H9 (cell line): Measurements from ENCODE around the gene ZCCHC10. TPM values are rescaled to one million over a fixed set of nuclear protein-coding genes. Genes with fewer than 3 reads are reported as not detected.
"Not testable (repeated sequence)": the region's sequence is repeated elsewhere in the genome, so short reads cannot be mapped to it uniquely, and the experiment has no call there.

Experiments used
- DNase-seq: peaks from one replicate; pipeline ENCODE4 v3.0.0-alpha.2; 2017
- H2AFZ ChIP-seq: one replicate; pipeline ENCODE4 v1.6.1; 2013; ENCODE audit warnings: mild to moderate bottlenecking, low read length, control low read depth, moderate library complexity
- H2AK5ac ChIP-seq: 2 replicates; pipeline ENCODE4 v1.6.1; 2013; ENCODE audit warnings: low read length, control low read depth, mixed read lengths; ENCODE audit not compliant: insufficient read length
- H2BK120ac ChIP-seq: one replicate; pipeline ENCODE4 v1.6.1; 2013; ENCODE audit warnings: low read depth, mild to moderate bottlenecking, low read length, control low read depth, inconsistent platforms; ENCODE audit not compliant: poor library complexity, severe bottlenecking
- H2BK12ac ChIP-seq: 2 replicates; pipeline ENCODE4 v1.6.1; 2013; ENCODE audit warnings: low read length, control low read depth, mixed read lengths, low read depth; ENCODE audit not compliant: insufficient read length
- H2BK15ac ChIP-seq: 2 replicates; pipeline ENCODE4 v1.6.1; 2013; ENCODE audit warnings: low read depth, low read length, control low read depth
- H2BK20ac ChIP-seq: one replicate; pipeline ENCODE4 v1.6.1; 2013; ENCODE audit warnings: low read depth, mild to moderate bottlenecking, low read length, control low read depth, inconsistent platforms; ENCODE audit not compliant: poor library complexity, severe bottlenecking
- H2BK5ac ChIP-seq: 2 replicates; pipeline ENCODE4 v1.6.1; 2013; ENCODE audit warnings: low read length, control low read depth, mixed read lengths; ENCODE audit not compliant: insufficient read length
- H3K14ac ChIP-seq: 2 replicates; pipeline ENCODE4 v1.6.1; 2013; ENCODE audit warnings: low read length, control low read depth; ENCODE audit not compliant: insufficient read depth
- H3K18ac ChIP-seq: 2 replicates; pipeline ENCODE4 v1.6.1; 2013; ENCODE audit warnings: low read depth, mild to moderate bottlenecking, mixed read lengths, low read length, control low read depth; ENCODE audit not compliant: insufficient read length
- H3K23ac ChIP-seq: 2 replicates; pipeline ENCODE4 v1.6.1; 2013; ENCODE audit warnings: low read length, control low read depth, mixed read lengths, low read depth; ENCODE audit not compliant: insufficient read length
- H3K23me2 ChIP-seq: 2 replicates; pipeline ENCODE4 v1.6.1; 2013; ENCODE audit warnings: low read depth, mild to moderate bottlenecking, mixed read lengths, low read length, control low read depth; ENCODE audit not compliant: insufficient read length, poor library complexity, severe bottlenecking
- H3K27ac ChIP-seq: 2 replicates; pipeline ENCODE4 v1.5.1; 2013; ENCODE audit warnings: low read length, control low read depth, mixed read lengths, low read depth; ENCODE audit not compliant: insufficient read length
- H3K27me3 ChIP-seq: 2 replicates; pipeline ENCODE4 v1.6.1; 2013; ENCODE audit warnings: low read length, control low read depth, inconsistent platforms; ENCODE audit not compliant: insufficient read depth
- H3K4ac ChIP-seq: 2 replicates; pipeline ENCODE4 v1.6.1; 2013; ENCODE audit warnings: low read depth, mild to moderate bottlenecking, control low read depth, inconsistent platforms, low read length, moderate library complexity
- H3K4me1 ChIP-seq: 2 replicates; pipeline ENCODE4 v1.6.1; 2013; ENCODE audit warnings: low read length, control low read depth, inconsistent platforms; ENCODE audit not compliant: insufficient read depth
- H3K4me2 ChIP-seq: 2 replicates; pipeline ENCODE4 v1.6.1; 2013; ENCODE audit warnings: low read length, control low read depth, mixed read lengths; ENCODE audit not compliant: insufficient read length, insufficient read depth
- H3K56ac ChIP-seq: 2 replicates; pipeline ENCODE4 v1.6.1; 2013; ENCODE audit warnings: low read depth, mild to moderate bottlenecking, mixed read lengths, low read length, control low read depth; ENCODE audit not compliant: insufficient read length
- H3K79me1 ChIP-seq: 2 replicates; pipeline ENCODE4 v1.6.1; 2013; ENCODE audit warnings: low read depth, mild to moderate bottlenecking, moderate library complexity, low read length, control low read depth, inconsistent platforms; ENCODE audit not compliant: insufficient read depth, poor library complexity, severe bottlenecking
- H3K79me2 ChIP-seq: 2 replicates; pipeline ENCODE4 v1.6.1; 2013; ENCODE audit warnings: low read length, control low read depth, inconsistent platforms; ENCODE audit not compliant: insufficient read depth
- H3K9ac ChIP-seq: 2 replicates; pipeline ENCODE4 v1.6.1; 2013; ENCODE audit warnings: low read length, control low read depth, mixed read lengths; ENCODE audit not compliant: insufficient read length; ENCODE audit errors: extremely low read depth
- H3K9me3 ChIP-seq: one replicate; pipeline ENCODE4 v1.6.1; 2013; ENCODE audit warnings: low read depth, low read length, inconsistent platforms; ENCODE audit not compliant: control insufficient read depth
- H3T11ph ChIP-seq: one replicate; pipeline ENCODE4 v1.6.1; 2013; ENCODE audit warnings: mild to moderate bottlenecking, low read length, control low read depth, inconsistent platforms
- H4K20me1 ChIP-seq: one replicate; pipeline ENCODE4 v1.6.1; 2013; ENCODE audit not compliant: control insufficient read depth, insufficient read length, insufficient read depth
- H4K5ac ChIP-seq: 2 replicates; pipeline ENCODE4 v1.6.1; 2013; ENCODE audit warnings: low read depth, mild to moderate bottlenecking, mixed read lengths, low read length, control low read depth; ENCODE audit not compliant: insufficient read length
- H4K8ac ChIP-seq: replicated peaks from 2 replicates; pipeline ENCODE4 v1.6.1; 2013; ENCODE audit warnings: low read length, control low read depth, mixed read lengths, low read depth; ENCODE audit not compliant: insufficient read length
- H4K91ac ChIP-seq: 2 replicates; pipeline ENCODE4 v1.6.1; 2013; ENCODE audit warnings: low read depth, mild to moderate bottlenecking, moderate library complexity, mixed read lengths, low read length, control low read depth; ENCODE audit not compliant: insufficient read length
- H3K27ac Mint-ChIP-seq, 3 experiments: 2 replicates in 2 of 3; 3 replicates in 1 of 3; pipeline ENCODE4 v1.8.0; 2020 to 2021; ENCODE audit warnings: mixed read lengths in 3 of 3, mild to moderate bottlenecking in 1 of 3, moderate library complexity in 1 of 3
- H3K27me3 Mint-ChIP-seq: 2 replicates; pipeline ENCODE4 v1.8.0; 2021; ENCODE audit warnings: low read depth, mild to moderate bottlenecking, moderate library complexity, mixed read lengths
- H3K36me3 Mint-ChIP-seq, 3 experiments: 2 replicates in 2 of 3; 3 replicates in 1 of 3; pipeline ENCODE4 v1.8.0; 2020 to 2021; ENCODE audit warnings: low read depth in 3 of 3, mixed read lengths in 3 of 3; ENCODE audit not compliant: insufficient read depth in 1 of 3
- H3K4me1 Mint-ChIP-seq, 2 experiments: 2 replicates each; pipeline ENCODE4 v1.8.0; 2020; ENCODE audit warnings: mixed read lengths in 2 of 2
- H3K4me3 Mint-ChIP-seq, 2 experiments: 2 replicates in 1 of 2; 3 replicates in 1 of 2; pipeline ENCODE4 v1.8.0; 2020 to 2021; ENCODE audit warnings: mild to moderate bottlenecking in 2 of 2, mixed read lengths in 2 of 2, moderate library complexity in 1 of 2
- H3K9me3 Mint-ChIP-seq, 2 experiments: 2 replicates in 1 of 2; 3 replicates in 1 of 2; pipeline ENCODE4 v1.8.0; 2020; ENCODE audit warnings: mild to moderate bottlenecking in 2 of 2, mixed read lengths in 2 of 2, moderate library complexity in 1 of 2
- WGBS: extraction: QIAGEN DNeasy Blood & Tissue Kit; methylation state at CpG from one replicate; pipeline ENCODE4 v1.1.7; 2013; ENCODE audit warnings: missing lambda C conversion rate, low lambda C conversion rate, mixed read lengths; ENCODE audit not compliant: insufficient read length; ENCODE audit errors: extremely low coverage; 5-methylcytosine and 5-hydroxymethylcytosine counted together
- total RNA-seq: library from RNA; stranded (reverse); gene quantifications from 2 replicates; pipeline ENCODE4 v1.2.1, GENCODE V29; 2021
- TF ChIP-seq, protein P1 (sequence below): fragments of 200-600 bp; sonication (generic); conservative IDR thresholded peaks from 3 replicates; pipeline ENCODE4 v1.8.0; 2021; ENCODE audit warnings: antibody characterized with exemption, mild to moderate bottlenecking

Gene ZCCHC10
- total RNA-seq, 1 experiment from 2014 or later: 34.0 TPM

DNA sequence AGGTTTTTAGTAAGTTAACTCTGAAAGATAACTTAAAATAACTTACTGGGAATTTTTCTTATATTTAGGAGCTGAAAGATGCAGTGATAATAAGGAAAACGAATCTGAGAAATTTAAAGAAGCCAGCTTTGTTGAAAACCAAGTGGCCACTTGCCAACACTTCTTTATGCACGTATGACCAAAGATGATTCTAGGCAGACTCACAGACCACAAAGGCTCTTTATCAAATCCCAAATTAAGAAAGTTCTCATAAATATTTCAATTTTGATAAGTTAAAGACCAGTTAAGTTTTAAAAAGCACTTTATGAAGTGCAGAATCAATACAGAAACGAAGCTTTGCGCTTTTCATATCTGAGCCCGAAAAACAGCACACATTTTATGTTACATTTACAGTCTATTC lies 64.5 kb downstream of the ZCCHC10 start:
- Mint-ChIP-seq H3K27ac (peak overlapping the region; percentile 99; a peak in 6 of 7 replicates), H3K4me3 (peak overlapping the region; percentile 95 to 98), H3K27me3 (no peaks in the 10 kb centered on the region), H3K4me1 (peaks cover 6 to 10% of the 10 kb centered on the region in 2 experiments; a peak in 3 of 4 replicates), H3K9me3 (peaks cover 0 to 2% of the 10 kb centered on the region in 2 experiments; a peak in 1 of 5 replicates), H3K36me3 (peaks cover 5 to 8% (median 6%) of the 10 kb centered on the region in 3 experiments; a peak in 5 of 7 replicates)
- TF ChIP-seq, protein P1, sequence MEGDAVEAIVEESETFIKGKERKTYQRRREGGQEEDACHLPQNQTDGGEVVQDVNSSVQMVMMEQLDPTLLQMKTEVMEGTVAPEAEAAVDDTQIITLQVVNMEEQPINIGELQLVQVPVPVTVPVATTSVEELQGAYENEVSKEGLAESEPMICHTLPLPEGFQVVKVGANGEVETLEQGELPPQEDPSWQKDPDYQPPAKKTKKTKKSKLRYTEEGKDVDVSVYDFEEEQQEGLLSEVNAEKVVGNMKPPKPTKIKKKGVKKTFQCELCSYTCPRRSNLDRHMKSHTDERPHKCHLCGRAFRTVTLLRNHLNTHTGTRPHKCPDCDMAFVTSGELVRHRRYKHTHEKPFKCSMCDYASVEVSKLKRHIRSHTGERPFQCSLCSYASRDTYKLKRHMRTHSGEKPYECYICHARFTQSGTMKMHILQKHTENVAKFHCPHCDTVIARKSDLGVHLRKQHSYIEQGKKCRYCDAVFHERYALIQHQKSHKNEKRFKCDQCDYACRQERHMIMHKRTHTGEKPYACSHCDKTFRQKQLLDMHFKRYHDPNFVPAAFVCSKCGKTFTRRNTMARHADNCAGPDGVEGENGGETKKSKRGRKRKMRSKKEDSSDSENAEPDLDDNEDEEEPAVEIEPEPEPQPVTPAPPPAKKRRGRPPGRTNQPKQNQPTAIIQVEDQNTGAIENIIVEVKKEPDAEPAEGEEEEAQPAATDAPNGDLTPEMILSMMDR: no peak
- Histone ChIP-seq H3K4me1 (no peaks in the 10 kb centered on the region), H3K27ac (no peak overlapping the region), H3K23ac (no peak overlapping the region), H2BK5ac (no peak overlapping the region), H3K4ac (peak overlapping the region; percentile 82; the same call in 1 of the 2 replicates), H2BK12ac (no peak overlapping the region), H2BK15ac (no peak overlapping the region), H3K4me2 (peak overlapping the region; percentile 97), H4K91ac (no peak overlapping the region), H3T11ph (peak overlapping the region; percentile 78), H3K18ac (peak overlapping the region; percentile 92), H4K5ac (no peak overlapping the region), H3K27me3 (no peaks in the 10 kb centered on the region), H2AK5ac (peak overlapping the region; percentile 41), H3K79me1 (no peaks in the 10 kb centered on the region), H3K9ac (peak overlapping the region; percentile 98), H4K8ac (no peak overlapping the region), H3K14ac (peak overlapping the region; percentile 80; the same call in 1 of the 2 replicates), H2BK20ac (no peak overlapping the region), H3K79me2 (peaks cover 41% of the 10 kb centered on the region; the same call in 1 of the 2 replicates), H3K56ac (no peak overlapping the region), H2AFZ (no peak overlapping the region), H3K23me2 (peaks cover 13% of the 10 kb centered on the region), H2BK120ac (no peak overlapping the region), H3K9me3 (no peaks in the 10 kb centered on the region), H4K20me1 (no peaks in the 10 kb centered on the region)
- WGBS: no CpG with 5 or more reads among the region's 5 CpGs
- DNase-seq: no peak

- H3K9me3 ChIP-seq, H3T11ph ChIP-seq, H3K4me1 ChIP-seq, H3K14ac ChIP-seq, H2BK120ac ChIP-seq, H3K56ac ChIP-seq, H3K4me1 Mint-ChIP-seq, DNase-seq, H2BK15ac ChIP-seq, H3K36me3 Mint-ChIP-seq, H3K23ac ChIP-seq, H4K8ac ChIP-seq, H3K4ac ChIP-seq, H4K91ac ChIP-seq, H3K18ac ChIP-seq, H2BK12ac ChIP-seq, H3K27me3 ChIP-seq, H3K9me3 Mint-ChIP-seq, H2AK5ac ChIP-seq, H3K27ac ChIP-seq, H4K20me1 ChIP-seq, H2AFZ ChIP-seq, H3K79me1 ChIP-seq, H4K5ac ChIP-seq, H3K27me3 Mint-ChIP-seq, H2BK5ac ChIP-seq, H2BK20ac ChIP-seq: not testable (repeated sequence)
- Histone ChIP-seq H3K23me2 (peaks cover 13% of the 10 kb centered on the region), H3K4me2 (peak overlapping the region; percentile 97), H3K9ac (peak overlapping the region; percentile 98), H3K79me2 (peaks cover 42% of the 10 kb centered on the region; the same call in 1 of the 2 replicates)
- WGBS: no CpG with 5 or more reads among the region's 11 CpGs
- Mint-ChIP-seq H3K4me3 (peak overlapping the region; percentile 95 to 98), H3K27ac (peak overlapping the region in 1 of 3 experiments; percentile 99; a peak in 2 of 7 replicates)
These were observed 65.1 kb downstream of the ZCCHC10 start for GRCh38 chr5:132961123-132961815.
